Endothelial cell of umbilical vein (primary cell): ENCODE results near the gene CHD5. TPM values are rescaled to one million over a fixed set of nuclear protein-coding genes. Genes with fewer than 3 reads are reported as not detected.

Experiments
- BruUV-seq: library from RNA; stranded (reverse); fragments of 400-500 nt; replicated peaks from 2 replicates; lab custom pipeline; 2021; lab: Mats Ljungman, UMichigan
- CTCF ChIA-PET: fragments of 300-600, 350-600 bp; sonication (Branson Sonifier 250); formaldehyde crosslinking; loops from one replicate; lab custom pipeline; 2021; ENCODE audit warnings: antibody characterized with exemption, inconsistent platforms; lab: Charles Lee
- POLR2A ChIA-PET: fragments of 300-600, 350-600 bp; sonication (Branson Sonifier 250); formaldehyde crosslinking; loops from one replicate; lab custom pipeline; 2021; ENCODE audit warnings: antibody characterized with exemption, inconsistent platforms; lab: Charles Lee
- DNase-seq: peaks from one replicate; pipeline ENCODE4 v3.0.0-alpha.2; 2011; ENCODE audit warnings: low read depth, low spot score
- FAIRE-seq: peaks from 2 replicates; lab custom pipeline; 2011; peaks lifted over from hg19 to GRCh38; lab: Jason Lieb, UNC
- H2AFZ ChIP-seq: 2 replicates; pipeline ENCODE4 v1.6.0; 2012; ENCODE audit warnings: low read depth, low read length, control low read depth, inconsistent platforms
- H3K27ac ChIP-seq: 2 replicates; pipeline ENCODE4 v1.5.1; 2011; ENCODE audit warnings: low read depth, mild to moderate bottlenecking, control low read depth, low read length, moderate library complexity; ENCODE audit not compliant: insufficient read depth
- H3K27me3 ChIP-seq, 2 experiments: 2 replicates each; pipeline versions ENCODE4 v1.6.0 to v1.6.1; 2011; ENCODE audit warnings: low read length in 2 of 2, mixed read lengths in 1 of 2; ENCODE audit not compliant: control insufficient read depth in 2 of 2, insufficient read depth in 2 of 2
- H3K36me3 ChIP-seq, 2 experiments: 2 replicates in 1 of 2; 3 replicates in 1 of 2; pipeline ENCODE4 v1.5.1; 2011; ENCODE audit warnings: low read length in 2 of 2, mild to moderate bottlenecking in 1 of 2, moderate library complexity in 1 of 2; ENCODE audit not compliant: control insufficient read depth in 2 of 2, insufficient read depth in 2 of 2; ENCODE audit errors: extremely low read depth in 1 of 2
- H3K4me1 ChIP-seq: 3 replicates; pipeline ENCODE4 v1.5.1; 2011; ENCODE audit warnings: mild to moderate bottlenecking, low read length; ENCODE audit not compliant: control insufficient read depth, insufficient read depth; ENCODE audit errors: extremely low read depth
- H3K4me2 ChIP-seq: 2 replicates; pipeline ENCODE4 v1.6.1; 2011; ENCODE audit warnings: low read length, control low read depth, mixed read lengths; ENCODE audit not compliant: insufficient read depth
- H3K4me3 ChIP-seq, 3 experiments: fragments of 200-600 bp in 1 of 3; sonication (generic), shearing (Covaris generic) in 1 of 3; replicated peaks in 1 of 3; 2 replicates each; pipeline ENCODE4 v1.5.1; 2011 to 2016; ENCODE audit warnings: control low read depth in 3 of 3, low read length in 3 of 3, mild to moderate bottlenecking in 2 of 3, inconsistent platforms in 1 of 3, low read depth in 1 of 3, moderate library complexity in 1 of 3; ENCODE audit not compliant: insufficient read depth in 1 of 3
- H3K79me2 ChIP-seq: 2 replicates; pipeline ENCODE4 v1.6.0; 2012; ENCODE audit warnings: low read length, inconsistent platforms; ENCODE audit not compliant: control insufficient read depth, insufficient read depth
- H3K9ac ChIP-seq: replicated peaks from 2 replicates; pipeline ENCODE3; 2011; ENCODE audit warnings: low read length, control low read depth; ENCODE audit not compliant: insufficient read depth; ENCODE audit errors: extremely low read depth
- H3K9me1 ChIP-seq: replicated peaks from 3 replicates; pipeline ENCODE4 v1.6.0; 2011; ENCODE audit warnings: mild to moderate bottlenecking, low read length; ENCODE audit not compliant: control insufficient read depth, insufficient read depth; ENCODE audit errors: extremely low read depth
- H3K9me3 ChIP-seq: replicated peaks from 2 replicates; pipeline ENCODE4 v1.5.1; 2012; ENCODE audit warnings: low read length, inconsistent platforms; ENCODE audit not compliant: control insufficient read depth, insufficient read depth
- H4K20me1 ChIP-seq: replicated peaks from 2 replicates; pipeline ENCODE3; 2011; ENCODE audit warnings: mild to moderate bottlenecking, low read length; ENCODE audit not compliant: control insufficient read depth, insufficient read depth; ENCODE audit errors: extremely low read depth
- EZH2 ChIP-seq: IDR thresholded peaks from 2 replicates; pipeline ENCODE4 v1.6.1; 2012; ENCODE audit warnings: borderline replicate concordance, low read depth, mild to moderate bottlenecking, moderate library complexity, low read length, inconsistent platforms; ENCODE audit not compliant: severe bottlenecking
- FOS ChIP-seq: IDR thresholded peaks from 2 replicates; pipeline ENCODE4 v1.6.1; 2011; ENCODE audit warnings: mild to moderate bottlenecking, low read length, moderate library complexity, borderline replicate concordance; ENCODE audit not compliant: insufficient read depth
- GATA2 ChIP-seq: IDR thresholded peaks from 2 replicates; pipeline ENCODE4 v1.7.0; 2011; ENCODE audit warnings: low read depth, mild to moderate bottlenecking, moderate library complexity, mixed read lengths, low read length; ENCODE audit not compliant: insufficient read length, insufficient read depth
- JUN ChIP-seq: IDR thresholded peaks from 2 replicates; pipeline ENCODE4 v1.6.1; 2011; ENCODE audit warnings: borderline replicate concordance, low read depth; ENCODE audit not compliant: insufficient read length, insufficient read depth
- MAX ChIP-seq: IDR thresholded peaks from 2 replicates; pipeline ENCODE4 v1.6.1; 2011; ENCODE audit not compliant: insufficient read depth, insufficient read length
- MYC ChIP-seq: IDR thresholded peaks from one replicate; pipeline ENCODE4 v1.6.1; 2011; ENCODE audit warnings: mild to moderate bottlenecking, low read depth, low read length
- POLR2A ChIP-seq: IDR thresholded peaks from 2 replicates; pipeline ENCODE4 v1.6.1; 2012; ENCODE audit warnings: low read depth, mild to moderate bottlenecking, control low read depth, low read length
- POLR2AphosphoS5 ChIP-seq: IDR thresholded peaks from 2 replicates; pipeline ENCODE4 v1.6.1; 2012; ENCODE audit warnings: low read depth, mild to moderate bottlenecking, control low read depth, low read length, moderate library complexity; ENCODE audit not compliant: insufficient read depth
- dilution Hi-C: fragments of 300-500 bp; cut with MboI; formaldehyde crosslinking; loops from one replicate; pipeline ENCODE4 v1.15.0; 2019; ENCODE audit warnings: low sequenced_read_pairs; ENCODE audit not compliant: extremely low pct_ligation_motif_present
- intact Hi-C: fragments of 100-400 bp; cut with micrococcal nuclease; formaldehyde crosslinking; loops from one replicate; pipeline ENCODE4 v1.10.0; 2022
- polyA plus RNA-seq, 4 experiments: library from polyadenylated mRNA; depleted of rRNA in 3 of 4; stranded (reverse) in 3 of 4; unstranded in 1 of 4; fragments of >200 nt; gene quantifications; 2 replicates each; pipeline versions ENCODE4 v1.2.1 to v1.2.3, GENCODE V29; 2011 to 2012; ENCODE audit warnings: missing spikeins in 1 of 4
- total RNA-seq: library from RNA; stranded (reverse); gene quantifications from 2 replicates; pipeline ENCODE4 v1.2.3, GENCODE V29; 2021
- TF ChIP-seq, protein P1 (sequence below), 2 donors: IDR thresholded peaks; 1 replicate in 1 of 2; 2 replicates in 1 of 2; pipeline ENCODE4 v1.5.1; 2011; ENCODE audit warnings: low read length in 2 of 2, mild to moderate bottlenecking in 2 of 2, moderate library complexity in 2 of 2, control low read depth in 1 of 2, inconsistent platforms in 1 of 2, low read depth in 1 of 2; ENCODE audit not compliant: insufficient read depth in 1 of 2; ENCODE audit errors: extremely low read depth in 1 of 2

Gene CHD5
- total and polyA plus RNA-seq, 2 donors (not counting 3 experiments of a cell fraction or from before 2014, with no cell fraction given): 0.04 to 0.11 TPM

- H4K20me1 ChIP-seq: no peaks in the 10 kb centered on the region
- no peak for TF ChIP-seq EZH2
- TF ChIP-seq POLR2A: no peak
- TF ChIP-seq GATA2: no peak
- TF ChIP-seq FOS: no peak
- no peak for TF ChIP-seq MYC
- TF ChIP-seq, protein P1, sequence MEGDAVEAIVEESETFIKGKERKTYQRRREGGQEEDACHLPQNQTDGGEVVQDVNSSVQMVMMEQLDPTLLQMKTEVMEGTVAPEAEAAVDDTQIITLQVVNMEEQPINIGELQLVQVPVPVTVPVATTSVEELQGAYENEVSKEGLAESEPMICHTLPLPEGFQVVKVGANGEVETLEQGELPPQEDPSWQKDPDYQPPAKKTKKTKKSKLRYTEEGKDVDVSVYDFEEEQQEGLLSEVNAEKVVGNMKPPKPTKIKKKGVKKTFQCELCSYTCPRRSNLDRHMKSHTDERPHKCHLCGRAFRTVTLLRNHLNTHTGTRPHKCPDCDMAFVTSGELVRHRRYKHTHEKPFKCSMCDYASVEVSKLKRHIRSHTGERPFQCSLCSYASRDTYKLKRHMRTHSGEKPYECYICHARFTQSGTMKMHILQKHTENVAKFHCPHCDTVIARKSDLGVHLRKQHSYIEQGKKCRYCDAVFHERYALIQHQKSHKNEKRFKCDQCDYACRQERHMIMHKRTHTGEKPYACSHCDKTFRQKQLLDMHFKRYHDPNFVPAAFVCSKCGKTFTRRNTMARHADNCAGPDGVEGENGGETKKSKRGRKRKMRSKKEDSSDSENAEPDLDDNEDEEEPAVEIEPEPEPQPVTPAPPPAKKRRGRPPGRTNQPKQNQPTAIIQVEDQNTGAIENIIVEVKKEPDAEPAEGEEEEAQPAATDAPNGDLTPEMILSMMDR (IDR thresholded peaks at IDR 0.05; ENCODE audit: extremely low read depth in 1 of 2, insufficient read depth in 1 of 2, low read depth in 1 of 2, low read length in 2 of 2): no peak
- no peaks in the 10 kb centered on the region for H3K4me1 ChIP-seq
- no peak overlapping the region for H2AFZ ChIP-seq
- no peaks in the 10 kb centered on the region for H3K9me3 ChIP-seq
- no peaks in the 10 kb centered on the region for H3K79me2 ChIP-seq
- CTCF ChIA-PET: interaction anchor here (1.0 to 1.3 kb wide), 2 partner anchors 12 to 35 kb away, joined by 3 read pairs; no protein-coding TSS in a partner anchor
- intact Hi-C loops (no loop called here), dilution Hi-C loops (no loop called here)
- POLR2A ChIA-PET: no interaction called here
- H3K4me2 ChIP-seq: no peak overlapping the region
- no peak overlapping the region for H3K27ac ChIP-seq
- H3K9ac ChIP-seq: no peak overlapping the region
- H3K36me3 ChIP-seq: no peaks in the 10 kb centered on the region
- H3K27me3 ChIP-seq: no peaks in the 10 kb centered on the region
- H3K4me3 ChIP-seq: no peak overlapping the region
- DNase-seq (no peak), FAIRE-seq (no peak)
- BruUV-seq: no TSS peak
- H3K9me1 ChIP-seq: no peaks in the 10 kb centered on the region
Measured at GRCh38 chr1:6094246-6094645, 85.9 kb downstream of the CHD5 start.

DNA sequence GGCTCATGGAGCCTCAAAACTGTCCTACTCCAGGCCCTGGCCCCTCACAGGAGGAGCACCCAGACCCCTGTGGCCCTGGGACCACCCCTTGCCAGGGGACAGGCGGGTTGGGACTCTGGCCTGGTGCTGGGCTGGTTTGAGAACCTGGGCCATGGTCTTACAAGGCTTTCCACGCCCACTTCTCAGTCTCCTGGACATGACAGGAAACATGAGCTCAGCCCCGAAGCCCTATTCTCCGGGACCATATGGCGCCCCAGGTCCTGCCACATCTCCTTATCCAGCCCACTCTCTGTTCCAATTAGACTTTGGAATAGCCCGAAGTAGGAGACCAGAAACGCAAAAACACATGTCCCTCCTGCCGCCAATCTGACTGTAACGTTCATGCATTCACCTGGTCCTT is 86.5 kb downstream of the CHD5 start:
- Histone ChIP-seq H2AFZ (no peak overlapping the region), H3K79me2 (no peaks in the 10 kb centered on the region), H3K4me3 (no peak overlapping the region), H3K9me1 (no peaks in the 10 kb centered on the region), H3K4me1 (no peaks in the 10 kb centered on the region), H3K27me3 (no peaks in the 10 kb centered on the region), H3K27ac (no peak overlapping the region), H3K9ac (no peak overlapping the region), H3K9me3 (no peaks in the 10 kb centered on the region), H3K4me2 (no peak overlapping the region), H3K36me3 (no peaks in the 10 kb centered on the region), H4K20me1 (no peaks in the 10 kb centered on the region)
- no peak for TF ChIP-seq POLR2A
- no peak for TF ChIP-seq EZH2
- no peak for TF ChIP-seq GATA2
- TF ChIP-seq MYC: no peak
- TF ChIP-seq MAX: no peak
- TF ChIP-seq, protein P1 (IDR thresholded peaks at IDR 0.05; ENCODE audit: extremely low read depth in 1 of 2, insufficient read depth in 1 of 2, low read depth in 1 of 2, low read length in 2 of 2): no peak
- no peak for TF ChIP-seq JUN
- no peak for TF ChIP-seq FOS
- TF ChIP-seq POLR2AphosphoS5: no peak
- DNase-seq: no peak
- ChIA-PET CTCF (interaction anchor here (1.0 to 1.3 kb wide), 2 partner anchors 11 to 35 kb away, joined by 3 read pairs; no protein-coding TSS in a partner anchor), POLR2A (no interaction called here)
- no TSS peak for BruUV-seq
- FAIRE-seq: no peak
- intact Hi-C loops (no loop called here), dilution Hi-C loops (no loop called here)
